MM.1S (cell line): ENCODE data around the gene DDAH2.

Experiments
- CTCF ChIP-seq: fragments of 300-600 bp; sonication (generic); IDR thresholded peaks from 2 replicates; pipeline ENCODE4 v1.5.1; 2016; ENCODE audit warnings: antibody characterized with exemption, low read length, mixed read lengths
- EZH2 ChIP-seq: fragments of 300-600 bp; sonication (generic); optimal IDR thresholded peaks from 2 replicates; pipeline ENCODE3; 2017; ENCODE audit warnings: low read depth, mild to moderate bottlenecking, antibody characterized with exemption, low read length, mixed read lengths
- EZH2phosphoT487 ChIP-seq: fragments of 300-600 bp; sonication (generic); IDR thresholded peaks from 2 replicates; pipeline ENCODE4 v1.6.1; 2018; ENCODE audit warnings: antibody characterized with exemption, low read length

- no peak for TF ChIP-seq CTCF
- TF ChIP-seq EZH2, result no peak
- no peak for TF ChIP-seq EZH2phosphoT487
These were observed 21.4 kb upstream of the DDAH2 start for GRCh38 chr6:31750411-31751022.
